Heart left ventricle (tissue), 16 donors: ENCODE results near the gene ITGB6. TPM values are rescaled to one million over a fixed set of nuclear protein-coding genes. Genes with fewer than 3 reads are reported as not detected.

ENCODE experiments used
- ATAC-seq, 4 donors: fragments of 200-7000 bp; cut with Tn5 transposase; one replicate each; pipeline ENCODE4 v1.9.1; 2020 to 2022; ENCODE audit warnings: moderate library complexity in 4 of 4, mild to moderate bottlenecking in 3 of 4, moderate number of reproducible peaks in 1 of 4
- DNase-seq, 5 donors: peaks; one replicate each; pipeline ENCODE4 v3.0.0-alpha.2; 2020
- H3K27ac ChIP-seq, 12 donors: fragments of 200-600 bp; sonication (generic) in 4 of 12; one replicate each; pipeline versions ENCODE4 v1.5.0 to v1.8.0; 2016 to 2022; ENCODE audit warnings: mild to moderate bottlenecking in 2 of 12
- H3K27me3 ChIP-seq, 9 donors: fragments of 200-600 bp; sonication (generic) in 2 of 9; one replicate each; pipeline versions ENCODE4 v1.5.1 to v1.8.0; 2016 to 2022; ENCODE audit warnings: mild to moderate bottlenecking in 3 of 9
- H3K36me3 ChIP-seq, 9 donors: fragments of 200-600 bp; sonication (generic) in 2 of 9; one replicate each; pipeline versions ENCODE4 v1.5.0 to v1.8.0; 2018 to 2022; ENCODE audit warnings: mild to moderate bottlenecking in 2 of 9
- H3K4me1 ChIP-seq, 12 donors: fragments of 200-600 bp; sonication (generic) in 4 of 12; one replicate each; pipeline versions ENCODE4 v1.5.0 to v1.8.0; 2016 to 2022; ENCODE audit warnings: mild to moderate bottlenecking in 3 of 12
- H3K4me3 ChIP-seq, 12 donors: fragments of 200-600 bp; sonication (generic) in 4 of 12; one replicate each; pipeline versions ENCODE4 v1.5.0 to v1.8.0; 2017 to 2022; ENCODE audit warnings: mild to moderate bottlenecking in 9 of 12, moderate library complexity in 4 of 12
- H3K9me3 ChIP-seq, 12 donors: fragments of 200-600 bp; sonication (generic) in 4 of 12; one replicate each; pipeline versions ENCODE4 v1.5.0 to v1.8.0; 2016 to 2022; ENCODE audit warnings: mild to moderate bottlenecking in 1 of 12
- CTCF ChIP-seq, 12 donors: fragments of 200-600 bp; sonication (generic) in 4 of 12; IDR thresholded peaks; one replicate each; pipeline versions ENCODE4 v1.5.0 to v1.8.0; 2018 to 2022; ENCODE audit warnings: antibody characterized with exemption in 12 of 12, mild to moderate bottlenecking in 5 of 12
- POLR2A ChIP-seq, 2 donors: fragments of 450-650 bp; IDR thresholded peaks; one replicate each; pipeline ENCODE4 v1.6.1; 2017; ENCODE audit warnings: antibody characterized with exemption in 2 of 2, mild to moderate bottlenecking in 2 of 2, moderate library complexity in 2 of 2
- WGBS, 4 donors: extraction: QIAGEN DNeasy Blood & Tissue Kit in 2 of 4; methylation state at CpG; one replicate each; pipeline versions ENCODE4 v1.1.5 to v1.1.7; 2013 to 2018; 5-methylcytosine and 5-hydroxymethylcytosine counted together
- intact Hi-C, 10 donors: fragments of 100-400 bp; cut with DNase I; formaldehyde crosslinking; loops; one replicate each; pipeline versions ENCODE4 v1.11.1 to v1.14.2; 2022
- polyA plus RNA-seq, 2 donors: library from polyadenylated mRNA; stranded (reverse); fragments of 200-250 nt; gene quantifications; one replicate each; pipeline ENCODE4 v1.2.3, GENCODE V29; 2013
- total RNA-seq, 9 donors: library from RNA; depleted of rRNA in 2 of 9; stranded (reverse); fragments of >200 nt in 2 of 9; fragmentation: NEBNext Ultra II Directional in 3 of 9; extraction: Animal tissue kit (Norgen Biotek cat#: 25700) in 3 of 9; gene quantifications; one replicate each; pipeline versions ENCODE4 v1.1.0 to v1.2.4, GENCODE V29; 2016 to 2023
- donor health status: ischemic (EF 13 %, LVEDD 7.1; RV severe dilation, severe dysfunction).
- donor health status: healthy with polysubstance abuse.
- donor health status: DM: no; HTN: yes; CAD: no.
- donor health status: DM: no; HTN: no; CAD: no.
- donor health status: ischemic (EF 25% LVEDD 6.9; RV normal size, moderate dysfunction).
- donor health status: ischemic (EF 25% LVEDD 5.7; RV mildly dilated, moderate dysfunction).
- donor health status: healthy.
- donor health status: DM: yes; HTN: yes; CAD: no.
- donor health status: ischemic (EF 35%, LVEDD 5.7; RV mildly dilated, moderate dysfunction).
- donor health status: nonischemic (EF 11% LVEDD 7.7; RV severe dilation, severe dysfunction).
- donor health status: DM: yes; HTN: yes; CAD: no.
- donor health status: PGD.
- donor health status: ischemic (EF 29% LVEDD 5.4; RV normal size, mild dysfunction).
- donor health status: nonischemic (EF 23%, LVEDD 6.1; RV moderate dilation, normal function).

ITGB6 gene
- total and polyA plus RNA-seq, 11 donors = 0.27 to 4.2 (median 0.75) TPM

DNA sequence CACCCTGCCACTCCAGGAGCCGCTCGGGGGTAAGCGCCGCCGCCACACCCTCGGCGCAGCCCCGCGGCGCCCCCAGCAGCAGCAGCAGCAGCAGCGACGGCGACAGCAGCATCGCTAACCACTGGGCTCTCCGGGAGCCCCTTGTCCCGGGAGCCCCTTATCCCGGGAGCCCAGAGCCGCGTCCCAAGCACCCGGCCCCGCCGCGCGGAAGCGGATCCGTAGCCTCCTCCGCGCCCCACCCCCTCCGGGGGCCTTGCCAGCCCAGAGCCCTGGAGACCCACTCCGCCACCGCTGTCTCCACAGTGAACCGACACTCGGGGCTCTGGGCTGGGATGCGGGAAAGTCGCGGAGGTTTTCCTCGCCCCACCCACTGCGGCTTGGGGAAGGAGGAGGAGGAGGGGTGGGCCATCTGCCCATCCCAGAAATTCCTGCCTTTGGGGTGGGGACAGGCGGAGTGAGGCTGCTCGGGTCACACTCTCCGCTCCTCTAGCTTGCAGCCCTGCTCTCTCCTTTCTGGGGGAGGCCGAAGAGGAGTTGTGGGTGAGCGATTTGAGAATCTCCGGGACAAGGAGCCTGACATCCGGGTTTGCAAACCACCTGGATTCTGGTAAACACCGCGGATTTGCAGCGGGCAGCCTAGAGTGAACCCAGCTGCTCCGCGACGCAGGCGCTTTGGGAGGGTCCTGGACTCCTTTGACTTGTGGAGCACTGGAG is 137.6 kb downstream of the ITGB6 start, which contains the start of gene PLA2R1:
Gene PLA2R1 (minus strand): TSS at position 324 of the 714 bp plus-strand sequence. CDS start 212 bp downstream, at position 112.
- DNase-seq (peak; percentile 47 to 82 (median 56)), ATAC-seq (peak; percentile 39 to 72 (median 69))
- Histone ChIP-seq H3K4me1 (peaks cover 0 to 34% (median 8%) of the 10 kb centered on the region in 12 donors), H3K27ac (peak within 1 kb of the TSS in 6 of 12 donors; percentile 23 to 68 (median 42)), H3K4me3 (peak within 1 kb of the TSS; percentile 44 to 95 (median 68)), H3K27me3 (peaks cover 0 to 26% (median 0%) of the 10 kb centered on the region in 9 donors), H3K9me3 (no peaks in the 10 kb centered on the region), H3K36me3 (no peaks in the 10 kb centered on the region)
- intact Hi-C loops = no loop called here
- WGBS, 4 donors = 3 to 53% (median 4%) methylated on average over 4 to 52 of the region's 52 CpGs
- TF ChIP-seq POLR2A (IDR thresholded peaks at IDR 0.05) = no peak
- TF ChIP-seq CTCF (IDR thresholded peaks at IDR 0.05) = no peak

GRCh38 chr2:160061944-160062291 is 138.2 kb downstream of the ITGB6 start:
- H3K27ac ChIP-seq = peak overlapping the region in 5 of 12 donors; percentile 23 to 68 (median 55)
- DNase-seq = no peak
- TF ChIP-seq CTCF (IDR thresholded peaks at IDR 0.05) (no peak), POLR2A (IDR thresholded peaks at IDR 0.05) (no peak)

GRCh38 chr2:160061533-160061932 is 138.5 kb downstream of the ITGB6 start:
- WGBS, 4 donors = 76 to 79% (median 78%) methylated on average over 18 of the region's 18 CpGs
- peak overlapping the region; percentile 44 to 95 (median 68) for H3K4me3 ChIP-seq
- intact Hi-C loops = no loop called here
- peaks cover 0 to 26% (median 0%) of the 10 kb centered on the region in 9 donors for H3K27me3 ChIP-seq
- ATAC-seq = no peak
- H3K9me3 ChIP-seq = no peaks in the 10 kb centered on the region
- TF ChIP-seq POLR2A (IDR thresholded peaks at IDR 0.05) = no peak
- TF ChIP-seq CTCF (IDR thresholded peaks at IDR 0.05) = no peak
- no peaks in the 10 kb centered on the region for H3K36me3 ChIP-seq
- H3K27ac ChIP-seq = peak overlapping the region in 2 of 12 donors; percentile 55 to 61
- H3K4me1 ChIP-seq = peaks cover 0 to 34% (median 8%) of the 10 kb centered on the region in 12 donors
- DNase-seq = no peak

More at GRCh38 chr2:160061944-160062291, 138.2 kb downstream of the ITGB6 start:
- no peaks in the 10 kb centered on the region for H3K36me3 ChIP-seq
- peak overlapping the region; percentile 44 to 95 (median 68) for H3K4me3 ChIP-seq
- H3K4me1 ChIP-seq = peaks cover 0 to 34% (median 8%) of the 10 kb centered on the region in 12 donors
- ATAC-seq = peak in 3 of 4 donors; percentile 5 to 37 (median 31)
- 0 to 7% (median 3%) methylated on average over 14 to 27 of the region's 27 CpGs for WGBS, 4 donors
- intact Hi-C loops = no loop called here
- H3K27me3 ChIP-seq = peaks cover 0 to 26% (median 0%) of the 10 kb centered on the region in 9 donors
- H3K9me3 ChIP-seq = no peaks in the 10 kb centered on the region

- whole genome bisulfite sequencing, 4 donors = 95 to 96% (median 96%) methylated on average over 2 of the region's 2 CpGs
Measured at GRCh38 chr2:160060297-160060696, 139.8 kb downstream of the ITGB6 start.

More at GRCh38 chr2:160060297-160060696, 139.8 kb downstream of the ITGB6 start:
- Histone ChIP-seq H3K27me3 (peaks cover 0 to 26% (median 0%) of the 10 kb centered on the region in 9 donors), H3K9me3 (no peaks in the 10 kb centered on the region), H3K36me3 (no peaks in the 10 kb centered on the region), H3K4me3 (no peak overlapping the region), H3K27ac (no peak overlapping the region), H3K4me1 (peaks cover 0 to 34% (median 8%) of the 10 kb centered on the region in 12 donors)
- TF ChIP-seq POLR2A (IDR thresholded peaks at IDR 0.05) (no peak), CTCF (IDR thresholded peaks at IDR 0.05) (no peak)
- intact Hi-C loops = no loop called here
- DNase-seq (no peak), ATAC-seq (no peak)
